Stimulated activated CD8-positive, alpha-beta memory T cell treated with anti-CD3 and anti-CD28 coated beads, Interleukin-7, amount 100 ng/mL, for 4 hours (primary cell): ENCODE results near the gene ESRP2.

Experiments used
- DNase-seq, 2 donors: peaks; one replicate each; pipeline ENCODE4 v3.0.0-alpha.2; 2020; ENCODE audit warnings: low read depth in 2 of 2

ESRP2 gene

DNA sequence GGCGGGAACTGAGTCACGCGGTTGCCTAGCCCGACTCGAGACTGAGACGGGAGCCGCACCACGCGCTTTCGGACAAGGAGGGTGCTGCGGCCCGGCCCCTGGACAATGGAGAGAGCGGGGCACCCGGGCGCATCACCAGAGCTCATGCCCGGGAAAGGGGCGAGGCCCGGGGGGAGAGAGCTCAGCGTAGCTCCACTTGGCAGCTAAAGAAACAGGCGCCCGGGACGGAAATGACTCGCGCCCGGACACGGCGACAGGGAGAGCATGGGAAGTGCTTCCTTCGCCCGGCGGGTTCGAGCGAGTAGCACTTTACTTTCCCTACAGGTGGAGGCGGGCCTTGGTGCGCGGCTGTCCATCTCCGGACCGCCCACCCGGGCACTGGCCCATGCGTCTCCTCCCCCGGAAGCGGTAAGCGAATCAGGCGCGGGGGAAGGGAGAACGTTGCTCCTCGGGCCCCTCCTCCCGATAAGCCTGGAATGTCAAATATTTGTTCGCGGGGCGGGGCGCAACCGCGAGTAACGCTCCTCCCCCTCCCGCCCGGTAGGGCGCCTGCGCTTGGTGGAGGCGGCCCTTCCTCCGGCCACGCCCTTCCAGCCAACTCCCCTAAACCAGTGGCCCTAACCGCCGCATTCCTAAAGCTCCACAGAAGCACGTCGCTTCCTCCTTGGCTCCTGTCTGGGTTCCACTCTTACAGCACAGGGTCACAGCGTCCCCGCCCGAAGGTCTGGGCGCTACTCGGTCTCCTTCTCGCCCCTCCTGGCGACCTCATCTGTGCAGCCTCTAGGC, 1.5 kb upstream of the ESRP2 start:
- DNase-seq = peak; percentile 80 to 85

DNA sequence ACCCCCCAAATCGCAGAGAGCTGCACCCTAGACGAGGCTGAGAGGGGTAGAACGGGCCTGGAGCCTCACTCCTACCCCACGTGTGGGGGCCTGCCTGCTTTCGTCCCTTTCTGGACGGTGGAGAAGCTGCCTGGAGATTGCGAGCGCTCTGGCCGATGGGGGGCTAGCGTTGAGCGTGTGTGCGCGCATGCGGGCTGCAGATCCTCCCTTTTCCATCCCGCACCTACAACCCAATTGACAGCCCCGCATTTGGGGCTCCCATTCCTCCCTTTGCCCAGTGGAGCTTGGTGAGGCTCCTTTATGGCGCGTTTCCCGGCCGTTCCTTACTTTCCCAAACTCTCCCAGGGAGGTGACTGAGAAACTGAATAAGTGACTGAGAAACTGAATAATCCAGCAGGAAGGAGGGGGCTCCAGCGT, 907 bp upstream of the ESRP2 start:
- DNase-seq = no peak

- peak in 1 of 2 donors; percentile 48 for DNase-seq
These were observed 354 bp upstream of the ESRP2 start for GRCh38 chr16:68236137-68236825.

DNA sequence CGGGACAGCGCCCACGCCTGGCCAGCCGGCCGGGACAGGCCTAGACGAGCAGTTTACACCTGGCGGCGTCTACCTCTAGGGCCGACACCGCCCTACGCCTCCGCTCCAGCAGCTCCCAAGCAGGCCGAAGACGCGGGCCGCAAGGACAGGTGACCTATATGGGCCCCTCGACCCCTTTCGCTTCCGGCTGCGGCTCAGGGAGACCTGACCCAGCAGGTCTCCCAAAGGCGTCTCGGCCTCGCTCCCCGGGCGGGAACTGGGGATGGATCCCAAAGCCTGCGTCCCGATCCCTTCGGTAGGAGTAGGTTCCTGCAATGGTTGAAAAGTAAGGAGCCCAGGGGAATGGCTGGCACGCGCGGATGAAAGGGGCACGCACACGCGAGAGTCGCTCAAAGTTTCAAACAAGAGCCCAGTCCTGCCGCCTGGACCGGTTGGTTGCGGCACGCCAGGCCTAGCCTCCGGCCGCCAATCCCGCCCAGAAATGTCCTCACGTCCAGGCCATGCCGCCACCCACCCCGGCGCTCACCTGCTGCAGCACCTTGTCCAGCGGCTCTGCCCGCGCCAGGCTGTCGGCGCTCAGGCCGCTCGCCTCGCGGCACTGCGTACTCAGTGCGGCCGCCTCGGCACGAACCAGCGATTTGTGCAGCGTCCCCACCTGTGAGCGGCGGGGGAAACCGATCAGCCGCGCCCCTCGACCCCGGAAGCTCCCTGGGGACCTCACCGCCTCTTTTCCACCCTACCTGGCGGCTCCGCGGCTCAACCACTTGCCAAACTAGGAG, 630 bp downstream of the ESRP2 start:
- no peak for DNase-seq

GRCh38 chr16:68234188-68235107, 1.5 kb downstream of the ESRP2 start:
- no peak for DNase-seq

DNA sequence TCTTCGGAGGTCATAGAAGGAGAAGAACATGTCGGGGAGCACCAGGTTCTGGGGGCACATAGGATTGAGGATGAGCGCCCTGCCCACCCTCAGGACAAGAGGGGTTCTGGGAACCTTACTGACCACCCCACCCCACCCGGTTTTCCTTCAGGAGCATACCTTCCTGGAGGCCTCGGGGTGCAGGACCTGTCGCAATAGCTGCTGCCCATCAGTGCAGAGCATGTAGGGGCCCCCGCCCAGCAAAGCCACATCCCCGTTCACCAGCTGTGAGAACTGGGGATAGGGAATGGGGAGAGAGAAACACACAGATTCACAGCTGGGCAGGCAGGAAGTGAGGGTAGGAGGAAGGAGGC, 2.1 kb downstream of the ESRP2 start:
- DNase-seq = no peak

DNA sequence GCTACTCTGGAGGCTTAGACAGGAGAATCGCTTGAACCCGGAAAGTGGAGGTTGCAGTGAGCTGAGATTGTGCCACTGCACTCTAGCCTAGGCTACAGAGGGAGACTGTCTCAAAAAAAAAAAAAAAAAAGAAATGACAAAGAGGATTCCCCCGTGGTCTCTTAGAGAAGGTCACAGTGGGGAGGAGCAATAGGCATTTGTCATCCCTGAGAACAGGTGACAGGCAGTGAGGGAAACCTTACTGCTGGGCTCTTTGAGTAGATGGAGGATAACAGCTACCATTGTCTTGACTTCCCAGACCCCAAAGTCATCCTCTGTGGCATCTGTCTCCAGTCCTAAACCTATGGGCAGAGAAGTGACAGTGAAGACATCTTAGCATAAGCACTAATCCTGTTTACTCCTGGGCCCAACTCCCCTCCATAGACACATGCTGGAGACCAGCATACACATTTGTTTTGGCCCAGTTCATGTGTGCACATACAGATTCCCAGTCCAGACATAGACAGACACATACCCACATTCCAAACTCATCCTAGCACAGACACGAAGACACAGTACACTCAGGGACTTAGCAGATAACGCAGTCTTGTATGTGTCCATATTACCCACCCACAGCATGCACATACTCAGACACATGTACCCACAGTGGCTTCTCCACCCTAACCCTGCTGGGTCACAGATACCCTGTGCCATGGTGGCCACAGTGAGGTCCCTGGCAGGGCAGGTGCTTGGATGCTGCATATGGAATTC, 2.7 kb downstream of the ESRP2 start:
- no peak for DNase-seq

GRCh38 chr16:68232335-68232734, 3.6 kb downstream of the ESRP2 start:
- no peak for DNase-seq

DNA sequence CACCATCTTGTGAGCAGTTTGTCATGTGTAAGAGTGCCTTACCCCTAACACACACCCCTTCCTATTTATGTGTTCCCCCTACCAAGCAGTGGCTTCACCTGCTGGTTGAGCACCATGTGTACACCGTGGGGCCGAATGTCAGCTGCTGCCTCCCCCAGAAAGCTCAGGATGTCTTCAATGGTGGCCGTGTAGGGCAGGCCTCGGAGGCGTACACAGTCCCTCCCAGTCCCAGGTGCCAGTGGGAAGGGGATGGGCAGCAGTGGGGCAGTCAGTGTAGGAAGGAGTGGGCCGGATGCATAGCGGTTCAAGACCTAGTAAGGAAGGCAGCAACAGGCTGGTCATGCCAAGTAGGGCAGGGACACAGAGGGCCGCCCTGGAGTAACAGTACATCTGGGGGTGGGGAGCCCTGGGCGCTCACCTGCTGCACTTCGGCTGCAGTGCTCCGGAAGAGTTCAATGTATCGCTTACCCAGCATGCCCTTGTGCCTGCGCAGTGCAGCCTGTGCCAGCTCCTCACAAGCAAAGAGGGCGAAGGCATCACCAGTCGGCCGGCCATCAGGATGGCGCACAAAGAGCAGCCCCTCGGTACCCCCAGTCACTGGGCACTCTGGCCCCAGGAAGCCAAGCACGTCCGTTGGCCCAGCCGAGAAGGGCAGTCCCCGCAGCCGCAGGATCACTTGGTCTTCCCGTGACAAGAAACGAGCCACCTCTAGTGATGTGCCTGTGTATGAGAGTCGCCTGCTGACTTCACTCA, 4.4 kb downstream of the ESRP2 start:
- no peak for DNase-seq

GRCh38 chr16:68230956-68231355, 5.0 kb downstream of the ESRP2 start:
- no peak for DNase-seq

DNA sequence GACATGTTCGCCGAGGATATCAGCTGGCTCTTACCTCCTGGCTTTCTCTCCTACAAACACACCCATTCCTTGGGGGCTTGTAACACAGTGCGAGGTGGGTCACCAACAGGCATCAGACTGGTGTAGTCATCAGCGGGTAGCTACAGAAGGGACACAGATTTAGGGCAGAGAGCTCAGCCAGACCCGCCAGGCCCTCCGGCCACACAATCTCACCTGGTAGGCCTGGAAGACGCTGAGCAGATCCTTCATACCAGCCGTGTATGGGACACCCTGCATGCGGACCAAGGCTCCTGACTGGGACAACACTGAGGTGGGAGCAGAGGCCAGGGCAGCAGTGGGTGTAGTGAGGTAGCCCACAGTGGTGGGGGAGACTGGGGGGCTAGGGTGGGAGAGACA, 5.8 kb downstream of the ESRP2 start:
- no peak for DNase-seq

GRCh38 chr16:68229431-68230175, 6.3 kb downstream of the ESRP2 start:
- no peak for DNase-seq

GRCh38 chr16:68228652-68229051, 7.3 kb downstream of the ESRP2 start:
- DNase-seq = no peak

DNA sequence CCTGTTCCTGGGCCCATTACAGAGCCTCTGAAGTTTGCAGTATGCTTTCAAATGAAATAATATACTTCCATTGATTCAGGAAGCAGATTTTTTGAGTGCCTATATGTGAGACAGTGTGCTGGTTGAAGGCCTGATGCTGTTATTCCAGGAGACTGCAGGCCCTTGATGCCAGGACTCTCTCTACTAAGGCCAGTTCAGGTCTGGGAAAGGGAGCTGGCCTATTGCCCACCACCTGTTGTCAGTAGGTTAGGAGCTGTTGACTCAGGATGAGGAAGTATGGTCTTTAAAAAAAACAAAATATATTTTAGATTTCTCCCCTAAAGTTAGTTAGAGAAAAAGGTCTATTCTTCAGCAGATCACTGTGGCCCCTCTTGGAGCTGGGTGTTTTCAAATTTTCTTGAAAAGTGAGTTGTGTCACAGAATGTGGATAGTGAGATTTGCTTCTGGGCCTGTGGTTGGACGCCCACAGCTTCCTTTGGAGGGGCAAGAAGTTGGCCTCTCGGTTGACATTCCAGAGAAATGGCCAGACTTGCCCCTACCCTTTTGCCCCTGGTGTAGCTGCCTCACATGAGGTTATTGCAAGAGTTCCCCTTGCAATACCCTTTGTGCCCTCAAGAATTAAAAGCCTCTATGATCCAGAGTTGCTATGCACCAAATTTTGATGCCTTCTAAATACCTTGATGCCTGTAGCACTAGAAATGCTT, 7.9 kb downstream of the ESRP2 start:
- no peak for DNase-seq

GRCh38 chr16:68227183-68227793, 8.6 kb downstream of the ESRP2 start:
- DNase-seq = no peak

- no peak for DNase-seq
These were observed 9.8 kb downstream of the ESRP2 start for GRCh38 chr16:68226116-68226515.

DNA sequence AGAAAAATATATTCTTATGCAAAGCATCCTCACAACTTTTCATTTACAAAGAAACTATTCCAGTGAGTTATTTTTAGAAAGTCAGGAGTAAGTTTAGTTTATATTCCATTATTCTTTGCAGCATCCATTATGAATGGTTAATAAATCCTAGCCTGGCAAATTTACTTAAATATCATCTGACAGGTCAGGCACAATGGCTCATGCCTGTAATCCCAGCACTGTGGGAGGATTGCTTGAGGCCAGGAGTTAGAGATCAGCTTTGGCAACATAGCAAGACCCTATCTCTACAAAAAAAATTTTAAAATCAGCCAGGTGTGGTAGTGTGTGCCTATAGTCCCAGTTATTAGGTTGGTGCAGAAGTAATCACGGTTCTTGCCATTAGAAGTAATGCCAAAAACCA, 12.9 kb downstream of the ESRP2 start:
- no peak for DNase-seq

DNA sequence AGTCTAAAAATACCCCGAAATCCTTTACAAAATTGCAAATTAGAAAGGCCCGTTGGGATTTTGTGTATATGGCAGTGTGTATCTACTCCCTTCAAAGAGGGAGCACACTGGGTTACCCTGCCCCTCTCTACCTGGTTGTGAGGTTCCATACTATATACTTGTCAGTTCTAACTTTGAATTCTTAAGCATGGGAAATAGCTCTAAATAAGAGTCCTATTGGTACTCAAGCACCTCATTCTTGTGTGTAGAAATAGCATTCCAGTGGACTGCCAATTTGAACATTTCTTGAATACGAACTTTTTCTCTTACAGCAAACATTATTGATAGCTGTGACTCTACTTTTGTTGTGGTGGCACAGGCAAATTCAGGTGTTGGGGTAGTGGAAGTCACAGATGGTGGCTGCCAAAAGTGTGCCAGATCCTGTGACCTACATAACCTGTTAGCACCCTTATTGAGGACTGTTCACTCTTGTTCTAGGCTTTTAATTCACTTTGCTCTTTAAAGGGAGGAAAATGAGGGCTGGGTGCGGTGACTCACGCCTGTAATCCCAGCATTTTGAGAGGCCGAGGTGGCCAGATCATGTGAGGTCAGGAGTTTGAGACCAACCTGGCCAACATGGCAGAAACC, 16.1 kb downstream of the ESRP2 start:
- DNase-seq = no peak
